Nephron progenitor cell (in vitro differentiated cells): ENCODE measurements around the gene PERM1.

Source experiments
- DNase-seq: peaks from one replicate; pipeline ENCODE4 v3.0.0; 2021
- H3K27ac Mint-ChIP-seq: 2 replicates; pipeline ENCODE4 v1.8.0; 2021; ENCODE audit warnings: mild to moderate bottlenecking, moderate library complexity, mixed read lengths
- H3K27me3 Mint-ChIP-seq: 2 replicates; pipeline ENCODE4 v1.8.0; 2021; ENCODE audit warnings: mild to moderate bottlenecking, low read depth, mixed read lengths; ENCODE audit not compliant: poor library complexity
- H3K36me3 Mint-ChIP-seq: 2 replicates; pipeline ENCODE4 v1.8.0; 2021; ENCODE audit warnings: low read depth, mixed read lengths
- H3K4me1 Mint-ChIP-seq: 2 replicates; pipeline ENCODE4 v1.8.0; 2021; ENCODE audit warnings: mixed read lengths
- H3K4me3 Mint-ChIP-seq: 2 replicates; pipeline ENCODE4 v1.8.0; 2021; ENCODE audit warnings: mild to moderate bottlenecking, moderate library complexity, mixed read lengths
- H3K9me3 Mint-ChIP-seq: 2 replicates; pipeline ENCODE4 v1.8.0; 2021; ENCODE audit warnings: mild to moderate bottlenecking, moderate library complexity, mixed read lengths
- CTCF ChIP-seq: fragments of 200-600 bp; sonication (generic); IDR thresholded peaks from 2 replicates; pipeline ENCODE4 v1.5.0; 2021; ENCODE audit warnings: antibody characterized with exemption

The PERM1 gene

GRCh38 chr1:963301-963651 lies 18.6 kb downstream of the PERM1 start:
- Mint-ChIP-seq H3K36me3 (peaks cover 8% of the 10 kb centered on the region), H3K4me3 (no peak overlapping the region), H3K4me1 (peaks cover 5% of the 10 kb centered on the region), H3K27ac (no peak overlapping the region), H3K27me3 (peaks cover 55% of the 10 kb centered on the region), H3K9me3 (no peaks in the 10 kb centered on the region)
- no peak for DNase-seq
- no peak for TF ChIP-seq CTCF

GRCh38 chr1:962381-963300 lies 19.3 kb downstream of the PERM1 start:
- Mint-ChIP-seq H3K27me3 (peaks cover 52% of the 10 kb centered on the region), H3K27ac (no peak overlapping the region), H3K4me3 (peak overlapping the region; percentile 67), H3K36me3 (peaks cover 10% of the 10 kb centered on the region), H3K4me1 (peaks cover 12% of the 10 kb centered on the region), H3K9me3 (no peaks in the 10 kb centered on the region)
- TF ChIP-seq CTCF: no peak
- DNase-seq: no peak

GRCh38 chr1:961132-961669 lies 20.7 kb downstream of the PERM1 start:
- Mint-ChIP-seq H3K9me3 (no peaks in the 10 kb centered on the region), H3K4me1 (peaks cover 16% of the 10 kb centered on the region), H3K4me3 (peak overlapping the region; percentile 68), H3K27ac (no peak overlapping the region), H3K27me3 (peaks cover 42% of the 10 kb centered on the region), H3K36me3 (peaks cover 14% of the 10 kb centered on the region)
- no peak for DNase-seq
- no peak for TF ChIP-seq CTCF

GRCh38 chr1:960363-961131 lies 21.3 kb downstream of the PERM1 start, which contains the start of gene KLHL17:
Gene KLHL17 (plus strand): TSS chr1:960584. CDS start chr1:960694, 110 bp downstream.
- DNase-seq: peak; percentile 82

GRCh38 chr1:959731-960362 lies 22.0 kb downstream of the PERM1 start:
- Mint-ChIP-seq H3K27ac (no peak overlapping the region), H3K4me1 (peaks cover 16% of the 10 kb centered on the region), H3K36me3 (peaks cover 13% of the 10 kb centered on the region), H3K27me3 (peaks cover 30% of the 10 kb centered on the region), H3K9me3 (no peaks in the 10 kb centered on the region), H3K4me3 (peak overlapping the region; percentile 71)
- DNase-seq: no peak
- no peak for TF ChIP-seq CTCF

More at GRCh38 chr1:960363-961131, 21.3 kb downstream of the PERM1 start, which contains the start of gene KLHL17:
- H3K27ac Mint-ChIP-seq: no peak within 1 kb of the TSS
- no peaks in the 10 kb centered on the region for H3K9me3 Mint-ChIP-seq
- peaks cover 13% of the 10 kb centered on the region for H3K36me3 Mint-ChIP-seq
- H3K4me3 Mint-ChIP-seq: peak within 1 kb of the TSS; percentile 71
- H3K4me1 Mint-ChIP-seq: peaks cover 16% of the 10 kb centered on the region
- no peak for TF ChIP-seq CTCF
- H3K27me3 Mint-ChIP-seq: peaks cover 37% of the 10 kb centered on the region
